Measurements from ENCODE around the gene MINPP1. TPM values are rescaled to one million over a fixed set of nuclear protein-coding genes. Genes with fewer than 3 reads are reported as not detected.

MINPP1 gene
- total and polyA plus RNA-seq, 2 of the 4 experiments (the other 2 are of a cell fraction), result 11.7 to 14.4 TPM

DNA sequence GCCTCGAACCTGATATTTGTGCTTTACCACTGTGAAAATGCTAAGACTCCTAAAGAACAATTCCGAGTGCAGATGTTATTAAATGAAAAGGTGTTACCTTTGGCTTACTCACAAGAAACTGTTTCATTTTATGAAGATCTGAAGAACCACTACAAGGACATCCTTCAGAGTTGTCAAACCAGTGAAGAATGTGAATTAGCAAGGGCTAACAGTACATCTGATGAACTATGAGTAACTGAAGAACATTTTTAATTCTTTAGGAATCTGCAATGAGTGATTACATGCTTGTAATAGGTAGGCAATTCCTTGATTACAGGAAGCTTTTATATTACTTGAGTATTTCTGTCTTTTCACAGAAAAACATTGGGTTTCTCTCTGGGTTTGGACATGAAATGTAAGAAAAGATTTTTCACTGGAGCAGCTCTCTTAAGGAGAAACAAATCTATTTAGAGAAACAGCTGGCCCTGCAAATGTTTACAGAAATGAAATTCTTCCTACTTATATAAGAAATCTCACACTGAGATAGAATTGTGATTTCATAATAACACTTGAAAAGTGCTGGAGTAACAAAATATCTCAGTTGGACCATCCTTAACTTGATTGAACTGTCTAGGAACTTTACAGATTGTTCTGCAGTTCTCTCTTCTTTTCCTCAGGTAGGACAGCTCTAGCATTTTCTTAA is 47.7 kb downstream of the MINPP1 start:
- dilution Hi-C loops (cut with HindIII; ENCODE audit: low sequenced_read_pairs, unreplicated experiment), result no loop called here
- Histone ChIP-seq H2AK9ac (replicated peaks; ENCODE audit: low read depth, low read length, poor library complexity) (no peak overlapping the region), H3K27ac (ENCODE audit: insufficient read depth, low read length) (no peak overlapping the region; the same call in 1 of the 2 replicates), H3K4me1 (ENCODE audit: control insufficient read depth, insufficient read depth, low read length) (peaks cover 17% of the 10 kb centered on the region), H3K4me3 (ENCODE audit: insufficient read depth, low read depth, low read length) (no peak overlapping the region), H2BK5ac (ENCODE audit: low read depth, low read length, poor library complexity, severe bottlenecking) (peak overlapping the region; percentile 11), H2BK20ac (ENCODE audit: low read depth, low read length) (no peak overlapping the region), H4K91ac (ENCODE audit: insufficient read depth, low read depth, low read length) (no peak overlapping the region), H4K8ac (ENCODE audit: low read depth in 2 of 2, low read length in 2 of 2) (no peak overlapping the region), H3K56ac (ENCODE audit: extremely low read depth, insufficient read depth, low read length) (no peak overlapping the region), H2BK120ac (ENCODE audit: low read depth, low read length) (no peak overlapping the region), H3K79me1 (ENCODE audit: low read depth in 1 of 2, low read length in 2 of 2) (peaks cover 3 to 22% of the 10 kb centered on the region in 2 experiments; a peak in 3 of 4 replicates), H2AFZ (replicated peaks; ENCODE audit: low read length, poor library complexity) (no peak overlapping the region), H3K4me2 (ENCODE audit: low read depth, low read length) (peak overlapping the region; percentile 47; the same call in 1 of the 2 replicates), H3K9me1 (ENCODE audit: insufficient read depth, low read length) (peaks cover 3% of the 10 kb centered on the region), H3K4ac (ENCODE audit: low read depth, low read length) (no peak overlapping the region), H3K14ac (replicated peaks; ENCODE audit: low read depth, low read length) (no peak overlapping the region), H4K20me1 (ENCODE audit: insufficient read depth, low read length) (peaks cover 3% of the 10 kb centered on the region; the same call in 1 of the 2 replicates), H4K5ac (ENCODE audit: low read depth, low read length) (no peak overlapping the region), H3K9me3 (ENCODE audit: control insufficient read depth, insufficient read depth, low read length) (no peaks in the 10 kb centered on the region), H2BK15ac (ENCODE audit: low read depth, low read length) (no peak overlapping the region), H2AK5ac (ENCODE audit: low read depth, low read length) (no peak overlapping the region), H3K9ac (ENCODE audit: low read depth, low read length) (no peak overlapping the region), H3K23ac (ENCODE audit: low read depth, low read length) (no peak overlapping the region), H3K27me3 (ENCODE audit: control insufficient read depth, insufficient read depth, low read length) (no peaks in the 10 kb centered on the region), H3K18ac (ENCODE audit: low read depth, low read length) (peak overlapping the region; percentile 57; the same call in 1 of the 2 replicates), H3K36me3 (ENCODE audit: control insufficient read depth, insufficient read depth, low read length) (no peaks in the 10 kb centered on the region)
- in situ Hi-C loops (cut with MboI; ENCODE audit: low sequenced_read_pairs), result no loop called here
- TSS peak; percentile 87 for BruUV-seq (replicated peaks)
- WGBS, 2 experiments (ENCODE audit: extremely low coverage in 2 of 2, insufficient read length in 1 of 2), result no CpG with 5 or more reads among the region's 2 CpGs
- ChIA-PET POLR2A (ENCODE audit: unreplicated experiment) (no interaction called here), CTCF (no interaction called here)
- TF ChIP-seq MAZ (IDR thresholded peaks at IDR 0.05; ENCODE audit: borderline replicate concordance, low read depth, low read length) (no peak), FOS (IDR thresholded peaks at IDR 0.05; ENCODE audit: low read depth, low read length) (no peak), MXI1 (IDR thresholded peaks at IDR 0.05; ENCODE audit: borderline replicate concordance, low read depth, low read length) (no peak), RAD21 (IDR thresholded peaks at IDR 0.05; ENCODE audit: low read length) (no peak), RFX5 (IDR thresholded peaks at IDR 0.05; ENCODE audit: low read depth, low read length) (no peak), CEBPB (IDR thresholded peaks at IDR 0.05; ENCODE audit: low read depth, low read length) (no peak), CHD1 (IDR thresholded peaks at IDR 0.05; ENCODE audit: low read depth, low read length) (no peak), POLR2A (IDR thresholded peaks at IDR 0.05; ENCODE audit: low read depth, low read length) (no peak), RCOR1 (IDR thresholded peaks at IDR 0.05; ENCODE audit: insufficient replicate concordance, low read length) (no peak), BHLHE40 (IDR thresholded peaks at IDR 0.05; ENCODE audit: low read depth, low read length) (no peak), MAFK (IDR thresholded peaks at IDR 0.05; ENCODE audit: low read depth, low read length) (no peak), SMC3 (IDR thresholded peaks at IDR 0.05; ENCODE audit: low read depth, low read length) (no peak), NFE2L2 (IDR thresholded peaks at IDR 0.05; ENCODE audit: low read depth, low read length) (no peak)
- TF ChIP-seq, protein P1, sequence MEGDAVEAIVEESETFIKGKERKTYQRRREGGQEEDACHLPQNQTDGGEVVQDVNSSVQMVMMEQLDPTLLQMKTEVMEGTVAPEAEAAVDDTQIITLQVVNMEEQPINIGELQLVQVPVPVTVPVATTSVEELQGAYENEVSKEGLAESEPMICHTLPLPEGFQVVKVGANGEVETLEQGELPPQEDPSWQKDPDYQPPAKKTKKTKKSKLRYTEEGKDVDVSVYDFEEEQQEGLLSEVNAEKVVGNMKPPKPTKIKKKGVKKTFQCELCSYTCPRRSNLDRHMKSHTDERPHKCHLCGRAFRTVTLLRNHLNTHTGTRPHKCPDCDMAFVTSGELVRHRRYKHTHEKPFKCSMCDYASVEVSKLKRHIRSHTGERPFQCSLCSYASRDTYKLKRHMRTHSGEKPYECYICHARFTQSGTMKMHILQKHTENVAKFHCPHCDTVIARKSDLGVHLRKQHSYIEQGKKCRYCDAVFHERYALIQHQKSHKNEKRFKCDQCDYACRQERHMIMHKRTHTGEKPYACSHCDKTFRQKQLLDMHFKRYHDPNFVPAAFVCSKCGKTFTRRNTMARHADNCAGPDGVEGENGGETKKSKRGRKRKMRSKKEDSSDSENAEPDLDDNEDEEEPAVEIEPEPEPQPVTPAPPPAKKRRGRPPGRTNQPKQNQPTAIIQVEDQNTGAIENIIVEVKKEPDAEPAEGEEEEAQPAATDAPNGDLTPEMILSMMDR (conservative IDR thresholded peaks at IDR 0.05; ENCODE audit: low read depth, low read length), result no peak
- TF ChIP-seq, protein P2, sequence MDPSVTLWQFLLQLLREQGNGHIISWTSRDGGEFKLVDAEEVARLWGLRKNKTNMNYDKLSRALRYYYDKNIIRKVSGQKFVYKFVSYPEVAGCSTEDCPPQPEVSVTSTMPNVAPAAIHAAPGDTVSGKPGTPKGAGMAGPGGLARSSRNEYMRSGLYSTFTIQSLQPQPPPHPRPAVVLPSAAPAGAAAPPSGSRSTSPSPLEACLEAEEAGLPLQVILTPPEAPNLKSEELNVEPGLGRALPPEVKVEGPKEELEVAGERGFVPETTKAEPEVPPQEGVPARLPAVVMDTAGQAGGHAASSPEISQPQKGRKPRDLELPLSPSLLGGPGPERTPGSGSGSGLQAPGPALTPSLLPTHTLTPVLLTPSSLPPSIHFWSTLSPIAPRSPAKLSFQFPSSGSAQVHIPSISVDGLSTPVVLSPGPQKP (IDR thresholded peaks at IDR 0.05; ENCODE audit: borderline replicate concordance, low read depth, low read length), result no peak
- DNase-seq (peak; percentile 51), ATAC-seq (ENCODE audit: low read depth) (peak; percentile 15; the same call in 1 of the 2 replicates)
- intact Hi-C loops (cut with micrococcal nuclease), result loop anchor here (5.0 kb wide), 1 partner anchor 40 kb away; no protein-coding TSS in a partner anchor
